K562 (cell line): ENCODE measurements around the gene CCL4. TPM values are rescaled to one million over a fixed set of nuclear protein-coding genes. Genes with fewer than 3 reads are reported as not detected.
A peak's percentile ranks its signal among the peaks of the same experiment; 100 is the strongest.
"Not testable (repeated sequence)": the region's sequence is repeated elsewhere in the genome, so short reads cannot be mapped to it uniquely, and the experiment has no call there.

Experiments
- ATAC-seq: fragments of 200-7000 bp; cut with Tn5 transposase; 3 replicates; pipeline ENCODE4 v1.9.1; 2020; ENCODE audit warnings: moderate library complexity
- BruUV-seq: library from RNA; stranded (reverse); fragments of 400-500 nt; replicated peaks from 2 replicates; lab custom pipeline; 2021; lab: Mats Ljungman, UMichigan
- CTCF ChIA-PET: fragments of 300-600 bp; formaldehyde crosslinking; extraction: SDS; loops from one replicate; lab custom pipeline; 2021; ENCODE audit warnings: low intra/inter-chr PET ratio; lab: Yijun Ruan, JAX
- POLR2A ChIA-PET: fragments of 300-600, 350-650 bp; sonication (Branson Sonifier 250); formaldehyde crosslinking; extraction: SDS; loops from one replicate; lab custom pipeline; 2021; ENCODE audit warnings: antibody characterized with exemption, inconsistent platforms; lab: Yijun Ruan, JAX
- DNase-seq, 4 experiments: peaks; one replicate each; pipeline versions ENCODE4 v3.0.0 to v3.0.0-alpha.2; 2011 to 2018; ENCODE audit warnings: low spot score in 3 of 4, mixed read lengths in 3 of 4; ENCODE audit errors: extremely low read depth in 1 of 4
- FAIRE-seq: peaks from 2 replicates; lab custom pipeline; 2011; peaks lifted over from hg19 to GRCh38; lab: Jason Lieb, UNC
- H2AFZ ChIP-seq: 2 replicates; pipeline ENCODE4 v1.6.0; 2011; ENCODE audit warnings: low read depth, low read length, control low read depth, inconsistent platforms
- H3K27ac ChIP-seq: fragments of 200-600 bp; 3 replicates; pipeline ENCODE4 v1.8.0; 2011; ENCODE audit warnings: low read depth, mild to moderate bottlenecking, control low read depth, inconsistent platforms, low read length, moderate library complexity, mixed read lengths; ENCODE audit errors: extremely low read depth
- H3K27me3 ChIP-seq, 2 experiments: fragments of 300-600 bp in 1 of 2; 2 replicates in 1 of 2; 3 replicates in 1 of 2; pipeline versions ENCODE4 v1.6.0 to v1.8.0; 2011; ENCODE audit warnings: inconsistent platforms in 2 of 2, low read length in 2 of 2, mild to moderate bottlenecking in 1 of 2, mixed read lengths in 1 of 2, moderate library complexity in 1 of 2; ENCODE audit not compliant: control insufficient read depth in 2 of 2, insufficient read depth in 2 of 2
- H3K36me3 ChIP-seq: fragments of 300-600 bp; 3 replicates; pipeline ENCODE4 v1.8.0; 2011; ENCODE audit warnings: mild to moderate bottlenecking, low read length, inconsistent platforms; ENCODE audit not compliant: control insufficient read depth, insufficient read depth
- H3K4me1 ChIP-seq, 2 experiments: fragments of 200-600 bp in 1 of 2; replicated peaks in 1 of 2; 2 replicates in 1 of 2; 3 replicates in 1 of 2; pipeline versions ENCODE4 v1.5.1 to v1.8.0; 2011; ENCODE audit warnings: inconsistent platforms in 2 of 2, low read length in 2 of 2, mild to moderate bottlenecking in 1 of 2, mixed read lengths in 1 of 2, moderate library complexity in 1 of 2; ENCODE audit not compliant: control insufficient read depth in 2 of 2, insufficient read depth in 2 of 2
- H3K4me2 ChIP-seq: 2 replicates; pipeline ENCODE4 v1.6.1; 2011; ENCODE audit warnings: low read length, control low read depth, inconsistent platforms, mixed read lengths; ENCODE audit not compliant: insufficient read depth
- H3K4me3 ChIP-seq: fragments of 200-600 bp; sonication (generic), shearing (Covaris generic); 2 replicates; pipeline ENCODE4 v1.5.1; 2016; ENCODE audit warnings: control low read depth, inconsistent platforms
- H3K79me2 ChIP-seq: fragments of 200-600 bp; 3 replicates; pipeline ENCODE4 v1.8.0; 2011; ENCODE audit warnings: low read length, inconsistent platforms; ENCODE audit not compliant: control insufficient read depth, insufficient read depth
- H3K9ac ChIP-seq, 2 experiments: 2 replicates each; pipeline versions ENCODE4 v1.6.0 to v1.6.1; 2011; ENCODE audit warnings: low read depth in 2 of 2, low read length in 2 of 2, control low read depth in 1 of 2, inconsistent platforms in 1 of 2, mild to moderate bottlenecking in 1 of 2, mixed read lengths in 1 of 2; ENCODE audit not compliant: insufficient read depth in 1 of 2
- H3K9me1 ChIP-seq: one replicate; pipeline ENCODE4 v1.6.0; 2011; ENCODE audit warnings: inconsistent platforms, mild to moderate bottlenecking, low read length, moderate library complexity; ENCODE audit not compliant: control insufficient read depth, insufficient read depth
- H3K9me3 ChIP-seq: replicated peaks from 2 replicates; pipeline ENCODE4 v1.5.1; 2011; ENCODE audit warnings: low read depth, low read length, inconsistent platforms; ENCODE audit not compliant: control insufficient read depth, insufficient read depth
- H4K20me1 ChIP-seq: replicated peaks from 2 replicates; pipeline ENCODE4 v1.6.1; 2011; ENCODE audit warnings: low read length, inconsistent platforms, mixed read lengths; ENCODE audit not compliant: control insufficient read depth, insufficient read depth
- C11orf30 ChIP-seq: fragments of 450-650 bp; IDR thresholded peaks from 2 replicates; pipeline ENCODE4 v1.6.1; 2016; ENCODE audit warnings: low read depth, mild to moderate bottlenecking
- DEAF1 ChIP-seq: fragments of 450-650 bp; formaldehyde crosslinking; IDR thresholded peaks from 2 replicates; pipeline ENCODE4 v1.4.0; 2020; ENCODE audit warnings: mild to moderate bottlenecking, moderate library complexity
- MECOM ChIP-seq: fragments of 250-450 bp; sonication (Bioruptor Pico); IDR thresholded peaks from 2 replicates; pipeline ENCODE4 v1.8.0; 2022; ENCODE audit warnings: inconsistent platforms
- NFE2 ChIP-seq: IDR thresholded peaks from 2 replicates; pipeline ENCODE4 v1.6.1; 2014; ENCODE audit warnings: antibody characterized with exemption, low read depth
- WGBS: fragments of 100-300 bp; shearing (Covaris generic); methylation state at CpG from one replicate; pipeline ENCODE4 v1.1.6; 2016; ENCODE audit warnings: low coverage, mixed read lengths; ENCODE audit not compliant: insufficient coverage; ENCODE audit errors: missing lambda C conversion rate; 5-methylcytosine and 5-hydroxymethylcytosine counted together
- in situ Hi-C: fragments of 300-500 bp; cut with MboI; formaldehyde crosslinking; loops from 4 replicates; pipeline ENCODE4 v1.15.0; 2018; ENCODE audit warnings: inconsistent platforms, mixed read lengths
- intact Hi-C: fragments of 100-400 bp; cut with micrococcal nuclease; formaldehyde crosslinking; loops from 2 replicates; pipeline ENCODE4 v1.14.2; 2022
- polyA plus RNA-seq, 8 experiments: library from polyadenylated mRNA; depleted of rRNA in 4 of 8; stranded (reverse) in 5 of 8; unstranded in 3 of 8; fragments of >200 nt; fragmentation: Nextera tagmentation in 2 of 8; fragmentation: Illumina TruSeq in 1 of 8; extraction: Ambion mirVana in 2 of 8; extraction: Trizol in 1 of 8; gene quantifications; 2 replicates each; pipeline versions ENCODE4 v1.2.1 to v1.2.3, GENCODE V29; 2011 to 2014; ENCODE audit warnings: inconsistent platforms in 1 of 8, missing spikeins in 1 of 8
- total RNA-seq, 7 experiments: library from RNA; depleted of rRNA in 6 of 7; stranded (reverse); fragments of >200 nt in 6 of 7; fragmentation: Illumina TruSeq in 2 of 7; extraction: Trizol in 2 of 7; gene quantifications; 2 replicates each; pipeline versions ENCODE4 v1.2.1 to v1.2.3, GENCODE V29; 2011 to 2021; ENCODE audit warnings: low replicate concordance in 1 of 7

CCL4 gene
- total and polyA plus RNA-seq, 9 of the 15 experiments (the other 6 are each of a cell fraction or from before 2014, with no cell fraction given) = 0.91 TPM; not detected in 8

GRCh38 chr17:36092230-36092629, 11.4 kb upstream of the CCL4 start:
- no peaks in the 10 kb centered on the region for H3K9me3 ChIP-seq
- H3K4me3 ChIP-seq = no peak overlapping the region
- H4K20me1 ChIP-seq = no peaks in the 10 kb centered on the region
- in situ Hi-C loops = no loop called here
- peaks cover 13 to 25% of the 10 kb centered on the region in 2 experiments; a peak in 4 of 5 replicates for H3K27me3 ChIP-seq
- no peaks in the 10 kb centered on the region for H3K79me2 ChIP-seq
- intact Hi-C loops = no loop called here
- ATAC-seq (no peak), DNase-seq (no peak), FAIRE-seq (no peak)
- 0 out of 2 replicates have a peak, but pooled peaks have one; percentile 19 for TF ChIP-seq C11orf30
- no peak for TF ChIP-seq DEAF1 (CRISPR knock-in tag)
- 0 out of 2 replicates have a peak, but pooled peaks have one; percentile 23 for TF ChIP-seq MECOM (CRISPR knock-in tag)
- peak; percentile 49; the same call in 1 of the 2 replicates for TF ChIP-seq NFE2
- H3K36me3 ChIP-seq = no peaks in the 10 kb centered on the region
- no peak overlapping the region for H3K9ac ChIP-seq
- H3K9me1 ChIP-seq = no peaks in the 10 kb centered on the region
- no peak overlapping the region for H3K27ac ChIP-seq
- 0% methylated on average over 4 of the region's 4 CpGs for WGBS
- CTCF ChIA-PET = no interaction called here
- no peak overlapping the region for H3K4me2 ChIP-seq
- POLR2A ChIA-PET = no interaction called here
- no peaks in the 10 kb centered on the region for H3K4me1 ChIP-seq
- no peak overlapping the region for H2AFZ ChIP-seq
- BruUV-seq = no TSS peak

- H3K9ac ChIP-seq, H3K4me1 ChIP-seq, H2AFZ ChIP-seq, CTCF ChIA-PET, H3K4me3 ChIP-seq, BruUV-seq, in situ Hi-C loops, H3K27ac ChIP-seq, intact Hi-C loops, H3K36me3 ChIP-seq, ATAC-seq, DNase-seq, FAIRE-seq, H3K9me1 ChIP-seq, H3K79me2 ChIP-seq, H3K4me2 ChIP-seq, H4K20me1 ChIP-seq, POLR2A ChIA-PET, H3K9me3 ChIP-seq: not testable (repeated sequence)
- peaks cover 13 to 25% of the 10 kb centered on the region in 2 experiments; a peak in 4 of 5 replicates for H3K27me3 ChIP-seq
- WGBS = 0% methylated on average over 6 of the region's 6 CpGs
Measured at GRCh38 chr17:36092715-36093114, 10.9 kb upstream of the CCL4 start.
